Mesendoderm (in vitro differentiated cells): ENCODE measurements around the gene PACSIN3. TPM values are rescaled to one million over a fixed set of nuclear protein-coding genes. Genes with fewer than 3 reads are reported as not detected.

Experiments used
- DNase-seq: peaks from one replicate; pipeline ENCODE4 v3.0.0; 2013
- H2AK5ac ChIP-seq: 2 replicates; pipeline ENCODE4 v1.6.1; 2013; ENCODE audit warnings: low read length, inconsistent platforms
- H2BK120ac ChIP-seq: 2 replicates; pipeline ENCODE4 v1.6.1; 2013; ENCODE audit warnings: low read depth, mild to moderate bottlenecking, low read length, moderate library complexity, mixed read lengths
- H2BK15ac ChIP-seq: replicated peaks from 2 replicates; pipeline ENCODE4 v1.6.1; 2013; ENCODE audit warnings: low read depth, mild to moderate bottlenecking, moderate library complexity
- H2BK5ac ChIP-seq: 2 replicates; pipeline ENCODE4 v1.6.1; 2013; ENCODE audit warnings: low read length, inconsistent platforms
- H3K18ac ChIP-seq: 2 replicates; pipeline ENCODE4 v1.6.1; 2013; ENCODE audit warnings: mild to moderate bottlenecking, low read length, mixed read lengths
- H3K23ac ChIP-seq: one replicate; pipeline ENCODE4 v1.6.1; 2013; ENCODE audit warnings: low read length
- H3K27ac ChIP-seq: 2 replicates; pipeline ENCODE4 v1.5.1; 2013; ENCODE audit warnings: low read depth, mild to moderate bottlenecking, inconsistent platforms, low read length, moderate library complexity
- H3K27me3 ChIP-seq: 2 replicates; pipeline ENCODE4 v1.6.1; 2013; ENCODE audit warnings: low read length, control low read depth, mild to moderate bottlenecking, inconsistent platforms; ENCODE audit not compliant: insufficient read depth, poor library complexity
- H3K36me3 ChIP-seq: 2 replicates; pipeline ENCODE4 v1.6.1; 2013; ENCODE audit warnings: low read length, inconsistent platforms; ENCODE audit not compliant: control insufficient read depth, insufficient read depth
- H3K4ac ChIP-seq: one replicate; pipeline ENCODE4 v1.6.1; 2013; ENCODE audit warnings: low read depth, mild to moderate bottlenecking, low read length, moderate library complexity
- H3K4me1 ChIP-seq: 2 replicates; pipeline ENCODE4 v1.6.1; 2013; ENCODE audit warnings: low read depth, low read length, inconsistent platforms; ENCODE audit not compliant: control insufficient read depth
- H3K4me2 ChIP-seq: 2 replicates; pipeline ENCODE4 v1.6.1; 2013; ENCODE audit warnings: low read length
- H3K4me3 ChIP-seq: 2 replicates; pipeline ENCODE4 v1.5.1; 2013; ENCODE audit warnings: mild to moderate bottlenecking, low read length
- H3K56ac ChIP-seq: one replicate; pipeline ENCODE4 v1.6.1; 2013; ENCODE audit warnings: low read length
- H3K79me1 ChIP-seq: 2 replicates; pipeline ENCODE4 v1.6.1; 2013; ENCODE audit warnings: low read length, inconsistent platforms
- H3K79me2 ChIP-seq: 2 replicates; pipeline ENCODE4 v1.6.1; 2013; ENCODE audit warnings: mild to moderate bottlenecking, low read length; ENCODE audit not compliant: control insufficient read depth, insufficient read depth
- H3K9ac ChIP-seq: 2 replicates; pipeline ENCODE4 v1.6.1; 2013; ENCODE audit warnings: low read length, inconsistent platforms
- H4K5ac ChIP-seq: one replicate; pipeline ENCODE4 v1.6.1; 2013; ENCODE audit warnings: low read length
- H4K8ac ChIP-seq: one replicate; pipeline ENCODE4 v1.6.1; 2013; ENCODE audit warnings: low read depth, mild to moderate bottlenecking, control low read depth, low read length, moderate library complexity
- WGBS: extraction: QIAGEN DNeasy Blood & Tissue Kit; methylation state at CpG from one replicate; pipeline ENCODE4 v1.1.7; 2013; ENCODE audit warnings: low lambda C conversion rate, missing lambda C conversion rate; ENCODE audit not compliant: insufficient coverage; ENCODE audit errors: extremely low coverage; 5-methylcytosine and 5-hydroxymethylcytosine counted together
- small RNA-seq: library from polyadenylated mRNA; stranded (forward); fragments of <200 nt; extraction: miRNeasy Mini kit (QIAGEN cat#:217004); gene quantifications from one replicate; pipeline ENCODE3, GENCODE V24; 2013; ENCODE audit not compliant: insufficient read depth

Gene PACSIN3

GRCh38 chr11:47130543-47130942, 55.7 kb downstream of the PACSIN3 start:
- H2BK15ac ChIP-seq: no peak overlapping the region
- WGBS: no CpG with 5 or more reads among the region's 3 CpGs
- no peaks in the 10 kb centered on the region for H3K79me1 ChIP-seq
- H2BK120ac ChIP-seq: no peak overlapping the region
- H3K4me1 ChIP-seq: no peaks in the 10 kb centered on the region
- H4K5ac ChIP-seq: no peak overlapping the region
- H3K4me3 ChIP-seq: no peak overlapping the region
- DNase-seq: peak; percentile 86
- H3K27ac ChIP-seq: no peak overlapping the region
- no peaks in the 10 kb centered on the region for H3K79me2 ChIP-seq
- no peaks in the 10 kb centered on the region for H3K36me3 ChIP-seq
- no peak overlapping the region for H3K23ac ChIP-seq
- no peak overlapping the region for H3K18ac ChIP-seq
- no peak overlapping the region for H2BK5ac ChIP-seq
- no peak overlapping the region for H4K8ac ChIP-seq
- H3K56ac ChIP-seq: no peak overlapping the region
- H3K9ac ChIP-seq: no peak overlapping the region
- no peaks in the 10 kb centered on the region for H3K27me3 ChIP-seq
- H3K4me2 ChIP-seq: no peak overlapping the region
- H2AK5ac ChIP-seq: no peak overlapping the region
- no peak overlapping the region for H3K4ac ChIP-seq

Small RNAs within 50 kb of the gene (small RNA-seq; reads per million reads assigned to genes)
- not detected for gene MIR6745
